BJ (cell line): Measurements from ENCODE around the gene OTOGL. TPM values are rescaled to one million over a fixed set of nuclear protein-coding genes. Genes with fewer than 3 reads are reported as not detected.
"Not testable (repeated sequence)": the region's sequence is repeated elsewhere in the genome, so short reads cannot be mapped to it uniquely, and the experiment has no call there.

Source experiments
- CTCF ChIA-PET: fragments of 350-600 bp; formaldehyde crosslinking; extraction: SDS; loops from one replicate; lab custom pipeline; 2021; ENCODE audit warnings: antibody characterized with exemption, inconsistent platforms; lab: Yijun Ruan, JAX
- POLR2A ChIA-PET: fragments of 300-600 bp; sonication (Branson Sonifier 250); formaldehyde crosslinking; extraction: SDS; loops from one replicate; lab custom pipeline; 2021; ENCODE audit warnings: antibody characterized with exemption; lab: Charles Lee
- DNase-seq: peaks from one replicate; pipeline ENCODE4 v3.0.0-alpha.2; 2011; ENCODE audit warnings: low read depth
- H3K27me3 ChIP-seq: 2 replicates; pipeline ENCODE4 v1.6.0; 2011; ENCODE audit warnings: low read length; ENCODE audit not compliant: control insufficient read depth, insufficient read depth
- H3K36me3 ChIP-seq: 2 replicates; pipeline ENCODE4 v1.5.1; 2011; ENCODE audit warnings: low read length; ENCODE audit not compliant: control insufficient read depth, insufficient read depth
- H3K4me3 ChIP-seq: 2 replicates; pipeline ENCODE4 v1.5.1; 2011; ENCODE audit warnings: low read depth, mild to moderate bottlenecking, control low read depth, low read length
- polyA plus RNA-seq: library from polyadenylated mRNA; depleted of rRNA; stranded (reverse); fragments of >200 nt; gene quantifications from 2 replicates; pipeline ENCODE4 v1.2.3, GENCODE V29; 2011
- TF ChIP-seq, protein P1 (sequence below): IDR thresholded peaks from 2 replicates; pipeline ENCODE4 v1.5.1; 2011; ENCODE audit warnings: low read depth, mild to moderate bottlenecking, control low read depth, inconsistent platforms, low read length, moderate library complexity; ENCODE audit not compliant: insufficient read depth

The OTOGL gene
- polyA plus RNA-seq, 1 experiment, result 0.10 TPM

GRCh38 chr12:80211671-80212070 lies 112.3 kb downstream of the OTOGL start:
- TF ChIP-seq, protein P1, sequence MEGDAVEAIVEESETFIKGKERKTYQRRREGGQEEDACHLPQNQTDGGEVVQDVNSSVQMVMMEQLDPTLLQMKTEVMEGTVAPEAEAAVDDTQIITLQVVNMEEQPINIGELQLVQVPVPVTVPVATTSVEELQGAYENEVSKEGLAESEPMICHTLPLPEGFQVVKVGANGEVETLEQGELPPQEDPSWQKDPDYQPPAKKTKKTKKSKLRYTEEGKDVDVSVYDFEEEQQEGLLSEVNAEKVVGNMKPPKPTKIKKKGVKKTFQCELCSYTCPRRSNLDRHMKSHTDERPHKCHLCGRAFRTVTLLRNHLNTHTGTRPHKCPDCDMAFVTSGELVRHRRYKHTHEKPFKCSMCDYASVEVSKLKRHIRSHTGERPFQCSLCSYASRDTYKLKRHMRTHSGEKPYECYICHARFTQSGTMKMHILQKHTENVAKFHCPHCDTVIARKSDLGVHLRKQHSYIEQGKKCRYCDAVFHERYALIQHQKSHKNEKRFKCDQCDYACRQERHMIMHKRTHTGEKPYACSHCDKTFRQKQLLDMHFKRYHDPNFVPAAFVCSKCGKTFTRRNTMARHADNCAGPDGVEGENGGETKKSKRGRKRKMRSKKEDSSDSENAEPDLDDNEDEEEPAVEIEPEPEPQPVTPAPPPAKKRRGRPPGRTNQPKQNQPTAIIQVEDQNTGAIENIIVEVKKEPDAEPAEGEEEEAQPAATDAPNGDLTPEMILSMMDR, result no peak
- Histone ChIP-seq H3K36me3 (no peaks in the 10 kb centered on the region), H3K4me3 (no peak overlapping the region), H3K27me3 (no peaks in the 10 kb centered on the region)
- ChIA-PET POLR2A (no interaction called here), CTCF (no interaction called here)
- DNase-seq, result no peak

GRCh38 chr12:80212938-80213645 lies 113.8 kb downstream of the OTOGL start:
- H3K27me3 ChIP-seq, result no peaks in the 10 kb centered on the region
- POLR2A ChIA-PET, result no interaction called here
- TF ChIP-seq, protein P1, result no peak
- no peak for DNase-seq
- H3K4me3 ChIP-seq, result no peak overlapping the region
- CTCF ChIA-PET, result no interaction called here
- H3K36me3 ChIP-seq, result no peaks in the 10 kb centered on the region

DNA sequence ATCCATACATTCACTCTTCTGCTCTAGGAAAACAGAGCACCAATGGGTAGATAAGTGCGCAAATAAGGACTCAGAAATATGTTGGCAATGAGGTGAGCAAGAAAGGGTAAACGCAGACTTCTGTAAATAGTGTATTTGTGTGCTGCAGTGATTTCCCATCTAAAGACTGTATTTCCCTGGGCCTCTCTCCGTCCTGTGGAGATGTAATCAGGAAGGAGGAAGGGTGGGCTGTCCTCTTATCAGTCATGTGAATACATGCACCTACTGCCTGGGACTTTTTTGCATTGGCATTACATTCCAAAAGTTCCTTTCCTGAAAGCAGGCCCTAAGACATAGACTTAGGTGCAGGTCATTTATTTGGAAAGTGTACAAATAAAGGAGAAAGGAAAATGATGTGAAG lies 114.5 kb downstream of the OTOGL start:
- CTCF ChIA-PET, result no interaction called here
- no peaks in the 10 kb centered on the region for H3K27me3 ChIP-seq
- DNase-seq, result no peak
- TF ChIP-seq, protein P1, result no peak
- no peak overlapping the region for H3K4me3 ChIP-seq
- H3K36me3 ChIP-seq, result no peaks in the 10 kb centered on the region
- POLR2A ChIA-PET, result no interaction called here

GRCh38 chr12:80217011-80217535 lies 117.7 kb downstream of the OTOGL start:
- ChIA-PET POLR2A (no interaction called here), CTCF (interaction anchor here (0.6 to 1.0 kb wide), 3 partner anchors 15 to 38 kb away, joined by 3 to 4 read pairs (median 4); no protein-coding TSS in a partner anchor)
- no peak for DNase-seq
- H3K27me3 ChIP-seq, result no peaks in the 10 kb centered on the region
- H3K4me3 ChIP-seq, result no peak overlapping the region
- TF ChIP-seq, protein P1, result no peak
- H3K36me3 ChIP-seq, result no peaks in the 10 kb centered on the region

GRCh38 chr12:80218925-80219324 lies 119.6 kb downstream of the OTOGL start:
- DNase-seq, CTCF ChIA-PET, H3K4me3 ChIP-seq, H3K36me3 ChIP-seq, H3K27me3 ChIP-seq: not testable (repeated sequence)
- POLR2A ChIA-PET, result interaction anchor here (0.6 kb wide), 1 partner anchor 262 kb away, joined by 3 read pairs; no protein-coding TSS in a partner anchor

GRCh38 chr12:80219345-80219744 lies 120.0 kb downstream of the OTOGL start:
- no peak for DNase-seq
- POLR2A ChIA-PET, result no interaction called here
- CTCF ChIA-PET, result interaction anchor here (0.7 kb wide), 1 partner anchor 95 kb away, joined by 3 read pairs; no protein-coding TSS in a partner anchor
- TF ChIP-seq, protein P1, result no peak
- no peaks in the 10 kb centered on the region for H3K36me3 ChIP-seq
- no peak overlapping the region for H3K4me3 ChIP-seq
- no peaks in the 10 kb centered on the region for H3K27me3 ChIP-seq
